ENCODE measurements around the gene CPS1.

CPS1 gene

DNA sequence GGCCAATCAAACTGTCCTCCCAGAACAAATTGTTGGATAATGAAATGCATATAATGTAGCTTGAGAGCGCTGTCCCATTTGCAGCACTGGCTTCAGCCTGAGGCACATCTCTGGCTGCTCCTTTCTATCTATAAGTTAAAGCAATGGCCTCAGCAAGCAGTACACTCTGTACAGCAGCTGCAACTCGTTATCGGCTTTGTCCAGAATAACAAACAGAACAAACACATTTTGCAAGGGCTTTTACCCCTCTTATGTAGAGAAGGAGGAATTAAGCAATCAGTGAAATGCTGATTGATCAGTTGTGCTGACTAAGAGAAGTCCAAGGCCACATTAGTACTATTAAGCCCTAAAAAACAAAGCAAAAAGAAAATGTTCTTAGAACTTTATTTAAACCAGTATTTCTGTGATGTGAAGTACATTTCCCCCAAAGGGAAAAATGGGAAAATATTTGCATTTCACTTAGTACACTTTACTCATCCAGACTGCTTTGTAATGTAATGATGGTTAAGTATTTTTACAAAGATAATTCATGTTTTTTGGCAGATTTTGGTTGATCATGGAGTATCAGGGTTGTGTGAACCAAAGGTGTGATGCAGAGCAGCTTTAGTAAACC is 15.0 kb upstream of the CPS1 start:
- H3K9ac ChIP-seq (ENCODE audit: low read depth, low read length, poor library complexity, severe bottlenecking): no peak overlapping the region
- no peaks in the 10 kb centered on the region for H3K4me1 ChIP-seq (ENCODE audit: insufficient read depth, low read length, poor library complexity, severe bottlenecking)
- H3K79me2 ChIP-seq (ENCODE audit: insufficient read depth, low read length): no peaks in the 10 kb centered on the region
- no peaks in the 10 kb centered on the region for H3K36me3 ChIP-seq (ENCODE audit: insufficient read depth, low read length)
- no peak overlapping the region for H3K4me3 ChIP-seq (ENCODE audit: low read length, poor library complexity, severe bottlenecking)
- H3K9me2 ChIP-seq (replicated peaks; ENCODE audit: low read depth, low read length): no peaks in the 10 kb centered on the region
- no peaks in the 10 kb centered on the region for H4K20me1 ChIP-seq (ENCODE audit: insufficient read depth, low read length, poor library complexity, severe bottlenecking)
- H3K27me3 ChIP-seq (ENCODE audit: insufficient read depth, low read length, poor library complexity, severe bottlenecking): no peaks in the 10 kb centered on the region
- no peak overlapping the region for H2AFZ ChIP-seq (ENCODE audit: low read length)
- H3F3A ChIP-seq (ENCODE audit: low read depth): no peaks in the 10 kb centered on the region
- H3K9me3 ChIP-seq (ENCODE audit: insufficient read depth, low read depth, low read length): no peaks in the 10 kb centered on the region
- TF ChIP-seq EZH2phosphoT487 (IDR thresholded peaks at IDR 0.05; ENCODE audit: borderline replicate concordance): no peak
- TF ChIP-seq CTCF (conservative IDR thresholded peaks at IDR 0.05; ENCODE audit: low read length): no peak
- no peak overlapping the region for H3K4me2 ChIP-seq (ENCODE audit: low read depth, low read length, poor library complexity, severe bottlenecking)

DNA sequence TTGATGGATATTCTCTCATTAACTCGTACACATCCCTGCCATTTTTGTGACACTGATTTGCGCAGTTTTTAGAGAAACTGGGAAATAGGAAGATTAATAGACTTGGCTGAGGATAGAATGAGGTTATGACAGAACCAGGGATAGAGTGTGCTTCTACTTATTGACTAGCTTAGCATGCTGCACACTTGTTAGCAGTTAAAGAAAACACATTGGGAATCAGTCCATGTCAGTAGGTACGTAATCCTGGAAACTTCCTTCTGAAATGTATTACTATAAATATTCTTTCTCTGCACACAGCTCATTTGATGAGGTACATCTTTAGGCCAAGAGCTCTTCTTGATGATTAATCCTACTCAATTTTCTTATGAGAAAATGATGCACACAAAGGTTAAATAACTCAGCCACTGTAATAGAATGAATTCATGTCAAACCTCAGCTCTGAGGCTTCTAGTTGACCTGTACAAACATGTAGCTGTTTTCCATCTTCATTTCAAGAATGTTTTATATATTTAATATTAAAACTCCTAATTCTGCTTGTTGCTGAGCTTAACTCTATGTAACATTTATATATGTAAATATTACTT is 12.3 kb upstream of the CPS1 start:
- Histone ChIP-seq H3K4me1 (ENCODE audit: insufficient read depth, low read length, poor library complexity, severe bottlenecking) (no peaks in the 10 kb centered on the region), H4K20me1 (ENCODE audit: insufficient read depth, low read length, poor library complexity, severe bottlenecking) (no peaks in the 10 kb centered on the region)
- no peak for TF ChIP-seq CTCF (conservative IDR thresholded peaks at IDR 0.05; ENCODE audit: low read length)
- no peak for TF ChIP-seq EZH2phosphoT487 (IDR thresholded peaks at IDR 0.05; ENCODE audit: borderline replicate concordance)

DNA sequence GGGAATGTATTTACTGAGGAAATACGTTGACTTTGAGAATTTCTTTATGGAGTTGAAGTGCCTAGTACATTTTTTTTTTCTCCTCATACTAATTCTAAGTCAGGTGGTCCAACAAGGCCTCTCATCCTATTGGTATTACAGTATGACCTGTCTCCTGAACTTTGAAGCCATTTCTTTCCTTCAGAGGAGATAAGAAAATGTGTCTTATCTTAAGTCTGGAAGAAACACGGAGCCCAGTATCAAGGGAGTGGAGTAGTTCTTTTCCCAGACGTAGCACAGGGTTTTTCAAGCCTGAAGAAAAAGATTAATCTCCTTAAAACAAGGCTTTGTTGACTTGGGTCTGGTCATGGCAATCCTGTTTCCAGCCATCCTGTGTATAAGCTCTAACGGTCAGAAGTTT is 11.6 kb upstream of the CPS1 start:
- Histone ChIP-seq H3K4me3 (ENCODE audit: low read length, poor library complexity, severe bottlenecking) (no peak overlapping the region), H3K9ac (ENCODE audit: low read depth, low read length, poor library complexity, severe bottlenecking) (no peak overlapping the region), H3K36me3 (ENCODE audit: insufficient read depth, low read length) (no peaks in the 10 kb centered on the region), H3K27me3 (ENCODE audit: insufficient read depth, low read length, poor library complexity, severe bottlenecking) (no peaks in the 10 kb centered on the region), H3K4me1 (ENCODE audit: insufficient read depth, low read length, poor library complexity, severe bottlenecking) (no peaks in the 10 kb centered on the region), H2AFZ (ENCODE audit: low read length) (no peak overlapping the region), H3F3A (ENCODE audit: low read depth) (no peaks in the 10 kb centered on the region), H3K4me2 (ENCODE audit: low read depth, low read length, poor library complexity, severe bottlenecking) (no peak overlapping the region), H3K9me2 (replicated peaks; ENCODE audit: low read depth, low read length) (no peaks in the 10 kb centered on the region), H3K79me2 (ENCODE audit: insufficient read depth, low read length) (no peaks in the 10 kb centered on the region), H3K9me3 (ENCODE audit: insufficient read depth, low read depth, low read length) (no peaks in the 10 kb centered on the region), H4K20me1 (ENCODE audit: insufficient read depth, low read length, poor library complexity, severe bottlenecking) (no peaks in the 10 kb centered on the region)
- no peak for TF ChIP-seq EZH2phosphoT487 (IDR thresholded peaks at IDR 0.05; ENCODE audit: borderline replicate concordance)
- no peak for TF ChIP-seq CTCF (conservative IDR thresholded peaks at IDR 0.05; ENCODE audit: low read length)

More for the DNA sequence above, 12.3 kb upstream of the CPS1 start:
- Histone ChIP-seq H3K79me2 (ENCODE audit: insufficient read depth, low read length) (no peaks in the 10 kb centered on the region), H3K9me3 (ENCODE audit: insufficient read depth, low read depth, low read length) (no peaks in the 10 kb centered on the region), H3K9ac (ENCODE audit: low read depth, low read length, poor library complexity, severe bottlenecking) (no peak overlapping the region), H3K4me2 (ENCODE audit: low read depth, low read length, poor library complexity, severe bottlenecking) (no peak overlapping the region), H3K9me2 (replicated peaks; ENCODE audit: low read depth, low read length) (no peaks in the 10 kb centered on the region), H2AFZ (ENCODE audit: low read length) (no peak overlapping the region), H3K36me3 (ENCODE audit: insufficient read depth, low read length) (no peaks in the 10 kb centered on the region), H3F3A (ENCODE audit: low read depth) (no peaks in the 10 kb centered on the region), H3K4me3 (ENCODE audit: low read length, poor library complexity, severe bottlenecking) (no peak overlapping the region), H3K27me3 (ENCODE audit: insufficient read depth, low read length, poor library complexity, severe bottlenecking) (no peaks in the 10 kb centered on the region)
